KMS-11 (cell line): Measurements from ENCODE around the gene CPOX.

Source experiments
- H2AFZ ChIP-seq: fragments of 200-600 bp; sonication (generic); 2 replicates; pipeline ENCODE4 v1.6.1; 2016; ENCODE audit warnings: antibody characterized with exemption, mixed run types, low read depth
- H3K27ac ChIP-seq: fragments of 200-600 bp; sonication (generic); 2 replicates; pipeline ENCODE4 v1.6.1; 2016; ENCODE audit warnings: mild to moderate bottlenecking, mixed run types
- H3K27me3 ChIP-seq: fragments of 200-600 bp; sonication (generic); 2 replicates; pipeline ENCODE4 v1.6.1; 2017; ENCODE audit warnings: mild to moderate bottlenecking, low read depth, mixed run types, moderate library complexity; ENCODE audit not compliant: insufficient read depth
- H3K36me3 ChIP-seq: fragments of 200-600 bp; sonication (generic); 2 replicates; pipeline ENCODE4 v1.6.1; 2017; ENCODE audit warnings: mild to moderate bottlenecking, mixed run types; ENCODE audit not compliant: insufficient read depth
- H3K4me1 ChIP-seq: fragments of 200-600 bp; sonication (generic); 2 replicates; pipeline ENCODE4 v1.6.1; 2016; ENCODE audit warnings: mild to moderate bottlenecking, low read depth, mixed run types; ENCODE audit not compliant: poor library complexity, severe bottlenecking
- H3K4me2 ChIP-seq: fragments of 200-600 bp; sonication (generic); 2 replicates; pipeline ENCODE4 v1.7.0; 2016; ENCODE audit warnings: mild to moderate bottlenecking, mixed run types
- H3K4me3 ChIP-seq: fragments of 200-600 bp; sonication (generic); IDR thresholded peaks from 2 replicates; pipeline ENCODE4 v1.6.1; 2017; ENCODE audit warnings: low read depth, low read length, mixed read lengths; ENCODE audit not compliant: insufficient read depth
- H3K79me2 ChIP-seq: fragments of 200-600 bp; sonication (generic); 2 replicates; pipeline ENCODE4 v1.6.1; 2016; ENCODE audit warnings: low read depth, mixed run types; ENCODE audit not compliant: insufficient read depth
- H3K9ac ChIP-seq: fragments of 200-600 bp; sonication (generic); 2 replicates; pipeline ENCODE4 v1.6.1; 2016; ENCODE audit warnings: mild to moderate bottlenecking, mixed run types
- H4K20me1 ChIP-seq: fragments of 200-600 bp; sonication (generic); 2 replicates; pipeline ENCODE4 v1.6.1; 2016; ENCODE audit warnings: mild to moderate bottlenecking, mixed run types; ENCODE audit not compliant: insufficient read depth
- TF ChIP-seq, protein P1 (sequence below): fragments of 200-600 bp; sonication (generic); conservative IDR thresholded peaks from 2 replicates; pipeline ENCODE4 v1.6.1; 2017; ENCODE audit warnings: low read depth, mild to moderate bottlenecking, antibody characterized with exemption, low read length, moderate library complexity, mixed read lengths

CPOX gene

DNA sequence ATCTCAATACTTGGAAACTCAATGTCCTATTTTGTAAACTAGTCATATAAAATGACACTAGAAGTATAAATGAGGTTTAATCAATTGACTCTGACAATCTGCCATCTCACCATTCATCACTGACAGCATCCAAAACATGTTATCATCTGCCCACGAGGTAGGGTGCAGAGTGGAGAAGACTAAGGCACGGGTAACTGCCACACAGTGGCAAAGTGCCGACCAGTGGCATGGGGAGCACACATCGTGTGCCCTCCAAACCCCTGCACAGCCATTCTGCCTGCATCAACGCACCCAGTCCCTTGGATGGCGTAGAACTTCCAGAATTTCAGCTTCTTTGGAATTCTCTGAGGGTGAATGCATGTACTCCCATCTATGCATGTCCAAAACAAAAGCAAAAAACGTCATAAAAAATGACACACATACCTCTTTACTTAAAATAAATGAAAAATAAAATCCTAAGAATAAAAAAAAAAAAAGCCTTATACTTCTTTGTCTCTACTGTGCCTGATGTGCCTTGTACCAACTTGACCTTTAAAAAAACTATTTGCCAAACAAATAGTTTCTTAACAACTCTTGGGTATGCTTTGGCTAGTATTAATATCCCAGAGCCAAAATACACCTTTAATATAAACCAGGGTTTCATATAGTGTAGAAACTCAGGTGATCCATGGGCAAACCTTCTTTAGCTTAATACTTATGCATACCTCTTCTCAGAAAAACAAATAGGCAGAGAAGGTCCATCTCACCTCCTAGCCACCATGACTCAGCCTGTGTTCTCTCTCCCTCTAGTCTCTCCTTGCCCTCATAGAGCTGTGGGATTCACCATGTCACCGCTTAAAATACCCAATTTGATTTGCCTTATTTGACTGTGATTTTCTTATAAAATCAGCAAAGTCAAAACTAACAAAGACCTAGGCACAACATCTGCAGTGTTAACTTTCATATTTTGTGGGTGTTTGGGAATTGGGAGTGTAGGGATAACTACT lies 12.7 kb downstream of the CPOX start:
- H3K36me3 ChIP-seq = no peaks in the 10 kb centered on the region; the same call in 1 of the 2 replicates
- no peaks in the 10 kb centered on the region for H3K4me1 ChIP-seq
- H3K9ac ChIP-seq = no peak overlapping the region
- no peak overlapping the region for H3K27ac ChIP-seq
- no peak overlapping the region for H3K4me3 ChIP-seq
- no peak overlapping the region for H2AFZ ChIP-seq
- H4K20me1 ChIP-seq = no peaks in the 10 kb centered on the region
- TF ChIP-seq, protein P1, sequence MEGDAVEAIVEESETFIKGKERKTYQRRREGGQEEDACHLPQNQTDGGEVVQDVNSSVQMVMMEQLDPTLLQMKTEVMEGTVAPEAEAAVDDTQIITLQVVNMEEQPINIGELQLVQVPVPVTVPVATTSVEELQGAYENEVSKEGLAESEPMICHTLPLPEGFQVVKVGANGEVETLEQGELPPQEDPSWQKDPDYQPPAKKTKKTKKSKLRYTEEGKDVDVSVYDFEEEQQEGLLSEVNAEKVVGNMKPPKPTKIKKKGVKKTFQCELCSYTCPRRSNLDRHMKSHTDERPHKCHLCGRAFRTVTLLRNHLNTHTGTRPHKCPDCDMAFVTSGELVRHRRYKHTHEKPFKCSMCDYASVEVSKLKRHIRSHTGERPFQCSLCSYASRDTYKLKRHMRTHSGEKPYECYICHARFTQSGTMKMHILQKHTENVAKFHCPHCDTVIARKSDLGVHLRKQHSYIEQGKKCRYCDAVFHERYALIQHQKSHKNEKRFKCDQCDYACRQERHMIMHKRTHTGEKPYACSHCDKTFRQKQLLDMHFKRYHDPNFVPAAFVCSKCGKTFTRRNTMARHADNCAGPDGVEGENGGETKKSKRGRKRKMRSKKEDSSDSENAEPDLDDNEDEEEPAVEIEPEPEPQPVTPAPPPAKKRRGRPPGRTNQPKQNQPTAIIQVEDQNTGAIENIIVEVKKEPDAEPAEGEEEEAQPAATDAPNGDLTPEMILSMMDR = no peak
- no peaks in the 10 kb centered on the region for H3K79me2 ChIP-seq
- no peak overlapping the region for H3K4me2 ChIP-seq
- H3K27me3 ChIP-seq = no peaks in the 10 kb centered on the region

- no peaks in the 10 kb centered on the region for H3K27me3 ChIP-seq
- H3K4me2 ChIP-seq = no peak overlapping the region
- H3K4me1 ChIP-seq = peaks cover 20% of the 10 kb centered on the region
- no peak overlapping the region for H3K9ac ChIP-seq
- no peak overlapping the region for H3K27ac ChIP-seq
- no peaks in the 10 kb centered on the region for H4K20me1 ChIP-seq
- no peak overlapping the region for H2AFZ ChIP-seq
- no peak overlapping the region for H3K4me3 ChIP-seq
- TF ChIP-seq, protein P1 = no peak
- H3K36me3 ChIP-seq = no peaks in the 10 kb centered on the region
- no peaks in the 10 kb centered on the region for H3K79me2 ChIP-seq
Observed at GRCh38 chr3:98577178-98577895, 16.1 kb downstream of the CPOX start.

DNA sequence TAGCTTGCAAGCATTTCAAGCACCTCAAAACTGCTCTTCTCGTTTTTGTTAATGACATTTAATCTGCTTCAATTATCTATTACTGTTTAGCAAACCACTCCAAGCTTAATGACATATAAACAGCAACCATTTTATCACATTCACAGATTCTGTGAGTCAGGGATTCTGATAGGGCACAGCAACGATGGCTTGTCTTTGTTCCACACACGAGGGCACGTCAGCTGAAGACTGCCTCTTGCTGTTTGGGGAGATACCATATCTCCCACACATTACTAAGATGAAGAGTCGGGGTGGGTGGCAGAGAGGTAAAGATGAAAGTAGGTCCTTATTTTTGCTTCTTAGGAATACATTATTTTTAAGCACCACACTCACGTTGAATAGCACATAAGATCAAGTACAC lies 19.3 kb downstream of the CPOX start:
- H3K4me2 ChIP-seq = 0 out of 2 replicates have a peak overlapping the region, but pooled peaks have one; percentile 19
- no peaks in the 10 kb centered on the region for H4K20me1 ChIP-seq
- no peak overlapping the region for H3K4me3 ChIP-seq
- no peak overlapping the region for H2AFZ ChIP-seq
- no peaks in the 10 kb centered on the region for H3K27me3 ChIP-seq
- TF ChIP-seq, protein P1 = no peak
- H3K9ac ChIP-seq = no peak overlapping the region
- H3K36me3 ChIP-seq = no peaks in the 10 kb centered on the region
- H3K4me1 ChIP-seq = peaks cover 31% of the 10 kb centered on the region
- H3K27ac ChIP-seq = no peak overlapping the region
- H3K79me2 ChIP-seq = no peaks in the 10 kb centered on the region

DNA sequence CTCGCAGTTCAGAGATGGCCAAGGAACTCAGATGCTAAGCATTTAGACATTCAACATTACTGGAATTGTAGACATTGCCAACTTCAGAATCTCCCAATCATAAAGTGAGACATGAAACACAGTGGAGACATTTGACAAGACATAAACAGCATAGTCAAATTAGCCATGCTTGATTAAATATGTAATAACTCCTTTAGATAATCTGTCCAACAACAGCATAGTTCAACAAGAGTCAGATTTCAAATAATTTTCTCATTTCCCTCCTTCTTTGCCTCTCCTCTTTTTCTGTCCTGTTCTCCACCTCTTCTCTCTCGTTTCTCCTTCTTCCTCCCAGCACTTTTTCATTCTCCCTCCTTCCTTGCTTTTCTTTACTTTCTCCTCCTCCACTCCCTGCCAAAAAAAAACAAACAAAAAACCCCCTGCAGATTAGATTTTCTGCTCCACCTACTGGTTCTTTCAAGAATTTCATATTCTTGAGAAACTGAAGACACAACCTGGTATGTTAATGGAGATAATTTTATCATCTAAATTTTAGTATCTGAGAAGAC lies 20.2 kb downstream of the CPOX start:
- Histone ChIP-seq H3K79me2 (no peaks in the 10 kb centered on the region), H3K27ac (no peak overlapping the region), H2AFZ (no peak overlapping the region), H3K27me3 (no peaks in the 10 kb centered on the region), H3K4me1 (peaks cover 34% of the 10 kb centered on the region), H3K36me3 (no peaks in the 10 kb centered on the region), H3K4me3 (no peak overlapping the region), H4K20me1 (no peaks in the 10 kb centered on the region), H3K4me2 (peak overlapping the region; percentile 19; the same call in 1 of the 2 replicates), H3K9ac (no peak overlapping the region)
- TF ChIP-seq, protein P1 = peak; percentile 89
